ENCODE results near the gene XRCC4. TPM values are rescaled to one million over a fixed set of nuclear protein-coding genes. Genes with fewer than 3 reads are reported as not detected.

XRCC4 gene
- total RNA-seq, 1 experiment from 2014 or later: 13.8 TPM

GRCh38 chr5:83036991-83037575, 40.3 kb upstream of the XRCC4 start:
- Histone ChIP-seq H3K4me3 (ENCODE audit: low read length) (no peak overlapping the region), H3K36me3 (ENCODE audit: low read depth, low read length) (no peaks in the 10 kb centered on the region), H3K4me1 (ENCODE audit: insufficient read depth, low read length) (no peaks in the 10 kb centered on the region), H3K79me2 (ENCODE audit: low read length) (no peaks in the 10 kb centered on the region), H3K27ac (ENCODE audit: low read length) (no peak overlapping the region), H3K4me2 (ENCODE audit: low read length) (no peak overlapping the region), H3F3A (ENCODE audit: low read length, unreplicated experiment) (no peaks in the 10 kb centered on the region), H3K9me2 (replicated peaks; ENCODE audit: low read length) (no peaks in the 10 kb centered on the region), H3K27me3 (ENCODE audit: low read length) (no peaks in the 10 kb centered on the region), H3K9ac (ENCODE audit: low read length) (no peak overlapping the region), H2AFZ (ENCODE audit: low read length) (no peak overlapping the region), H3K9me3 (ENCODE audit: low read length) (no peaks in the 10 kb centered on the region), H4K20me1 (ENCODE audit: low read length) (no peaks in the 10 kb centered on the region)
- ATAC-seq: no peak
- POLR2A ChIA-PET (ENCODE audit: unreplicated experiment): interaction anchor here (0.7 kb wide), 1 partner anchor 13 kb away, joined by 5 read pairs; no protein-coding TSS in a partner anchor
- BruUV-seq (replicated peaks): no TSS peak
- no peak for DNase-seq
- CTCF ChIA-PET: no interaction called here
- TF ChIP-seq CTCF (conservative IDR thresholded peaks at IDR 0.05; ENCODE audit: low read depth, low read length) (no peak), EZH2 (IDR thresholded peaks at IDR 0.05; ENCODE audit: low read length, unreplicated experiment) (no peak), EZH2phosphoT487 (IDR thresholded peaks at IDR 0.05; ENCODE audit: borderline replicate concordance, low read length) (no peak)
- intact Hi-C loops (cut with micrococcal nuclease): no loop called here

- no peaks in the 10 kb centered on the region for H3K79me2 ChIP-seq (ENCODE audit: low read length)
- intact Hi-C loops (cut with micrococcal nuclease): no loop called here
- H3K36me3 ChIP-seq (ENCODE audit: low read depth, low read length): no peaks in the 10 kb centered on the region
- H3K4me1 ChIP-seq (ENCODE audit: insufficient read depth, low read length): no peaks in the 10 kb centered on the region
- ATAC-seq (no peak), DNase-seq (no peak)
- H4K20me1 ChIP-seq (ENCODE audit: low read length): no peaks in the 10 kb centered on the region
- no peaks in the 10 kb centered on the region for H3K9me3 ChIP-seq (ENCODE audit: low read length)
- H3F3A ChIP-seq (ENCODE audit: low read length, unreplicated experiment): no peaks in the 10 kb centered on the region
- no peaks in the 10 kb centered on the region for H3K27me3 ChIP-seq (ENCODE audit: low read length)
- H3K27ac ChIP-seq (ENCODE audit: low read length): no peak overlapping the region
- TF ChIP-seq EZH2phosphoT487 (IDR thresholded peaks at IDR 0.05; ENCODE audit: borderline replicate concordance, low read length): no peak
- TF ChIP-seq CTCF (conservative IDR thresholded peaks at IDR 0.05; ENCODE audit: low read depth, low read length): no peak
- TF ChIP-seq EZH2 (IDR thresholded peaks at IDR 0.05; ENCODE audit: low read length, unreplicated experiment): no peak
- ChIA-PET CTCF (no interaction called here), POLR2A (ENCODE audit: unreplicated experiment) (no interaction called here)
- no peak overlapping the region for H3K9ac ChIP-seq (ENCODE audit: low read length)
- H2AFZ ChIP-seq (ENCODE audit: low read length): no peak overlapping the region
- no TSS peak for BruUV-seq (replicated peaks)
- no peak overlapping the region for H3K4me2 ChIP-seq (ENCODE audit: low read length)
- H3K4me3 ChIP-seq (ENCODE audit: low read length): no peak overlapping the region
- H3K9me2 ChIP-seq (replicated peaks; ENCODE audit: low read length): no peaks in the 10 kb centered on the region
Measured at GRCh38 chr5:83038924-83039323, 38.4 kb upstream of the XRCC4 start.

- ChIA-PET CTCF (no interaction called here), POLR2A (ENCODE audit: unreplicated experiment) (no interaction called here)
- Histone ChIP-seq H3K4me1 (ENCODE audit: insufficient read depth, low read length) (no peaks in the 10 kb centered on the region), H3K79me2 (ENCODE audit: low read length) (no peaks in the 10 kb centered on the region), H2AFZ (ENCODE audit: low read length) (no peak overlapping the region), H3K9me3 (ENCODE audit: low read length) (no peaks in the 10 kb centered on the region), H3K27me3 (ENCODE audit: low read length) (no peaks in the 10 kb centered on the region), H3K27ac (ENCODE audit: low read length) (no peak overlapping the region), H3K36me3 (ENCODE audit: low read depth, low read length) (no peaks in the 10 kb centered on the region), H3K9ac (ENCODE audit: low read length) (no peak overlapping the region), H3K9me2 (replicated peaks; ENCODE audit: low read length) (no peaks in the 10 kb centered on the region), H3K4me2 (ENCODE audit: low read length) (no peak overlapping the region), H3K4me3 (ENCODE audit: low read length) (no peak overlapping the region), H3F3A (ENCODE audit: low read length, unreplicated experiment) (no peaks in the 10 kb centered on the region), H4K20me1 (ENCODE audit: low read length) (no peaks in the 10 kb centered on the region)
- intact Hi-C loops (cut with micrococcal nuclease): no loop called here
- TF ChIP-seq CTCF (conservative IDR thresholded peaks at IDR 0.05; ENCODE audit: low read depth, low read length): no peak
- no peak for TF ChIP-seq EZH2phosphoT487 (IDR thresholded peaks at IDR 0.05; ENCODE audit: borderline replicate concordance, low read length)
- TF ChIP-seq EZH2 (IDR thresholded peaks at IDR 0.05; ENCODE audit: low read length, unreplicated experiment): no peak
- DNase-seq (no peak), ATAC-seq (no peak)
- no TSS peak for BruUV-seq (replicated peaks)
Measured at GRCh38 chr5:83042507-83042906, 34.8 kb upstream of the XRCC4 start.
